H1 (cell line): ENCODE data around the gene NFKBIE. TPM values are rescaled to one million over a fixed set of nuclear protein-coding genes. Genes with fewer than 3 reads are reported as not detected.

Source experiments
- CTCF ChIA-PET: fragments of 300-600 bp; sonication (Branson Sonifier 250); formaldehyde crosslinking; loops from one replicate; lab custom pipeline; 2021; ENCODE audit not compliant: partially characterized antibody; lab: Charles Lee
- POLR2A ChIA-PET: fragments of 300-600 bp; sonication (Branson Sonifier 250); formaldehyde crosslinking; loops from one replicate; lab custom pipeline; 2021; ENCODE audit warnings: inconsistent platforms; ENCODE audit not compliant: partially characterized antibody; lab: Charles Lee
- DNase-seq, 2 experiments: peaks; one replicate each; pipeline versions ENCODE4 v3.0.0 to v3.0.0-alpha.2; 2010 to 2022; ENCODE audit warnings: low spot score in 2 of 2, low read depth in 1 of 2, mixed read lengths in 1 of 2
- FAIRE-seq: peaks from 2 replicates; lab custom pipeline; 2011; peaks lifted over from hg19 to GRCh38; lab: Jason Lieb, UNC
- H2AFZ ChIP-seq: 2 replicates; pipeline ENCODE4 v1.8.1; 2012; ENCODE audit warnings: low read length, inconsistent platforms
- H2AK5ac ChIP-seq: 2 replicates; pipeline ENCODE4 v1.6.1; 2013; ENCODE audit warnings: low read depth, low read length
- H2BK120ac ChIP-seq: replicated peaks from 2 replicates; pipeline ENCODE3; 2013; ENCODE audit warnings: low read depth, low read length, inconsistent platforms
- H2BK12ac ChIP-seq: 2 replicates; pipeline ENCODE4 v1.6.1; 2013; ENCODE audit warnings: low read depth, low read length
- H2BK15ac ChIP-seq: 2 replicates; pipeline ENCODE4 v1.6.1; 2013; ENCODE audit warnings: low read length
- H2BK20ac ChIP-seq: 2 replicates; pipeline ENCODE4 v1.6.1; 2013; ENCODE audit warnings: low read length
- H2BK5ac ChIP-seq: 2 replicates; pipeline ENCODE4 v1.6.1; 2013; ENCODE audit warnings: low read depth, low read length
- H3K14ac ChIP-seq: 2 replicates; pipeline ENCODE4 v1.6.1; 2013; ENCODE audit warnings: inconsistent platforms; ENCODE audit not compliant: insufficient read length
- H3K18ac ChIP-seq: 2 replicates; pipeline ENCODE4 v1.6.1; 2013; ENCODE audit warnings: low read length; ENCODE audit errors: extremely low read depth
- H3K23ac ChIP-seq: 2 replicates; pipeline ENCODE4 v1.6.1; 2013; ENCODE audit warnings: inconsistent platforms; ENCODE audit not compliant: insufficient read length
- H3K23me2 ChIP-seq: 2 replicates; pipeline ENCODE4 v1.6.1; 2013; ENCODE audit warnings: low read depth, low read length
- H3K27ac ChIP-seq: 2 replicates; pipeline ENCODE4 v1.6.1; 2011; ENCODE audit warnings: low read depth, low read length, inconsistent platforms
- H3K27me3 ChIP-seq, 4 experiments: replicated peaks in 1 of 4; 1 replicate in 1 of 4; 2 replicates in 3 of 4; pipeline versions ENCODE4 v1.6.1 to v1.8.1; 2011 to 2013; ENCODE audit warnings: low read length in 3 of 4, mild to moderate bottlenecking in 3 of 4, inconsistent platforms in 2 of 4, mixed read lengths in 2 of 4, moderate library complexity in 1 of 4; ENCODE audit not compliant: control insufficient read depth in 3 of 4, insufficient read depth in 3 of 4; ENCODE audit errors: extremely low read depth in 1 of 4
- H3K36me3 ChIP-seq, 4 experiments: 2 replicates each; pipeline versions ENCODE4 v1.6.1 to v1.8.1; 2011 to 2013; ENCODE audit warnings: mild to moderate bottlenecking in 4 of 4, low read length in 3 of 4, moderate library complexity in 2 of 4, control low read depth in 1 of 4, inconsistent platforms in 1 of 4; ENCODE audit not compliant: insufficient read depth in 4 of 4, control insufficient read depth in 2 of 4
- H3K4ac ChIP-seq: replicated peaks from 2 replicates; pipeline ENCODE3; 2013; ENCODE audit warnings: low read length, low read depth, mixed read lengths, inconsistent platforms; ENCODE audit not compliant: insufficient read length
- H3K4me1 ChIP-seq, 4 experiments: replicated peaks in 1 of 4; 1 replicate in 1 of 4; 2 replicates in 3 of 4; pipeline versions ENCODE4 v1.6.1 to v1.8.1; 2011 to 2013; ENCODE audit warnings: low read length in 3 of 4, inconsistent platforms in 2 of 4, mixed read lengths in 1 of 4; ENCODE audit not compliant: insufficient read depth in 4 of 4, control insufficient read depth in 3 of 4
- H3K4me2 ChIP-seq, 2 experiments: 2 replicates each; pipeline versions ENCODE4 v1.6.1 to v1.8.1; 2011 to 2013; ENCODE audit warnings: low read depth in 2 of 2, low read length in 2 of 2, control low read depth in 1 of 2, inconsistent platforms in 1 of 2, mild to moderate bottlenecking in 1 of 2; ENCODE audit not compliant: insufficient read depth in 1 of 2
- H3K4me3 ChIP-seq, 4 experiments: fragments of 200-600, 300-600 bp in 1 of 4; sonication (generic), shearing (Covaris generic), sonication (Bioruptor Twin) in 1 of 4; 2 replicates each; pipeline versions ENCODE4 v1.5.1 to v1.8.1; 2011 to 2016; ENCODE audit warnings: low read length in 4 of 4, low read depth in 3 of 4, control low read depth in 2 of 4, inconsistent platforms in 2 of 4, mild to moderate bottlenecking in 2 of 4, mixed read lengths in 1 of 4, moderate library complexity in 1 of 4; ENCODE audit not compliant: insufficient read depth in 2 of 4; ENCODE audit errors: extremely low read depth in 1 of 4
- H3K56ac ChIP-seq: replicated peaks from 2 replicates; pipeline ENCODE3; 2013; ENCODE audit warnings: low read depth, mild to moderate bottlenecking, mixed read lengths, low read length, inconsistent platforms; ENCODE audit not compliant: insufficient read length
- H3K79me1 ChIP-seq: 2 replicates; pipeline ENCODE4 v1.6.1; 2013; ENCODE audit warnings: low read depth, low read length, control low read depth
- H3K79me2 ChIP-seq, 2 experiments: 2 replicates each; pipeline versions ENCODE4 v1.6.1 to v1.8.1; 2012 to 2013; ENCODE audit warnings: low read length in 2 of 2, mild to moderate bottlenecking in 2 of 2, inconsistent platforms in 1 of 2; ENCODE audit not compliant: insufficient read depth in 2 of 2, control insufficient read depth in 1 of 2
- H3K9ac ChIP-seq, 4 experiments: replicated peaks in 1 of 4; 1 replicate in 1 of 4; 2 replicates in 3 of 4; pipeline versions ENCODE4 v1.6.1 to v1.8.1; 2011 to 2013; ENCODE audit warnings: low read depth in 3 of 4, low read length in 3 of 4, control low read depth in 2 of 4, mild to moderate bottlenecking in 2 of 4, moderate library complexity in 2 of 4, inconsistent platforms in 1 of 4; ENCODE audit errors: extremely low read depth in 1 of 4
- H3K9me3 ChIP-seq, 2 experiments: 2 replicates each; pipeline versions ENCODE4 v1.6.1 to v1.8.1; 2012 to 2013; ENCODE audit warnings: mild to moderate bottlenecking in 2 of 2, moderate library complexity in 2 of 2, control low read depth in 1 of 2, inconsistent platforms in 1 of 2, low read depth in 1 of 2, low read length in 1 of 2, mixed read lengths in 1 of 2; ENCODE audit not compliant: insufficient read depth in 2 of 2
- H4K20me1 ChIP-seq, 2 experiments: replicated peaks in 1 of 2; 2 replicates each; pipeline versions ENCODE3 to v1.8.1; 2011 to 2013; ENCODE audit warnings: inconsistent platforms in 2 of 2, low read length in 2 of 2, mild to moderate bottlenecking in 1 of 2; ENCODE audit not compliant: insufficient read depth in 2 of 2, control insufficient read depth in 1 of 2
- H4K5ac ChIP-seq: 2 replicates; pipeline ENCODE4 v1.6.1; 2013; ENCODE audit warnings: low read length, low read depth, mixed read lengths, inconsistent platforms; ENCODE audit not compliant: insufficient read length
- H4K8ac ChIP-seq: 2 replicates; pipeline ENCODE4 v1.8.0; 2013; ENCODE audit warnings: mild to moderate bottlenecking, moderate library complexity, low read length, inconsistent platforms; ENCODE audit not compliant: insufficient read depth; ENCODE audit errors: extremely low read depth
- H4K91ac ChIP-seq: replicated peaks from 2 replicates; pipeline ENCODE3; 2013; ENCODE audit warnings: low read length, mixed read lengths, inconsistent platforms; ENCODE audit not compliant: insufficient read length
- RNF2 ChIP-seq: fragments of 200-900, 300-1000 bp; sonication (generic); IDR thresholded peaks from 2 replicates; pipeline ENCODE4 v1.7.1; 2016; ENCODE audit warnings: borderline replicate concordance, low read depth, mild to moderate bottlenecking, antibody characterized with exemption, low read length; ENCODE audit not compliant: poor library complexity, severe bottlenecking; ENCODE audit errors: missing control alignments
- polyA plus RNA-seq, 7 experiments: library from polyadenylated mRNA; depleted of rRNA in 3 of 7; stranded (reverse) in 5 of 7; unstranded in 2 of 7; fragments of >200 nt in 5 of 7; fragments of 200-250 nt in 2 of 7; gene quantifications; 1 replicate in 5 of 7; 2 replicates in 1 of 7; 4 replicates in 1 of 7; pipeline versions ENCODE4 v1.2.1 to v1.2.3, GENCODE V29; 2011 to 2013; ENCODE audit warnings: missing spikeins in 2 of 7, mixed read lengths in 2 of 7
- total RNA-seq: library from RNA; stranded (reverse); fragmentation: NEBNext Ultra II Directional; extraction: Animal tissue kit (Norgen Biotek cat#: 25700); gene quantifications from 2 replicates; pipeline ENCODE4 v1.2.1, GENCODE V29; 2021

The NFKBIE gene
- total and polyA plus RNA-seq, 2 of the 8 experiments (the other 6 are each of a cell fraction or from before 2014, with no cell fraction given): 13.5 to 19.2 TPM

DNA sequence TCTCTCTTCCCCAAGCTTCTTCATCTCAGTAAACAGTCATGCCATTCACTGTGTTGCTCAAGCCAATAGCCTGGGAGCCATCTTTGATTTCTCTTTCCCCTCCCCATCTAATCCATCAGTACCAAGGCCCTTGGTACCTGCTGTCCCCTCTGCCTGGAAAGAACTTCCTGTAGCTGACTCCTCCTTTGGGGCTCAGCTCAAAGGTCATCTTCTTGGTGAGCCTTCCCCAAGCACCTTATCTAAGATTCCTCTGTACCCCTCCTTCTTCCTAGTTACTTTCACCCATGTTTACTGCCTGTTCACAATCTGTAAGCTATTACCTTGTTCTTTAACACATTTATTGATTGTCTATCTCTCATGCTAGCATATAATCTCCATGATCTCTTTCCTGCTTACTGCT lies 44.3 kb upstream of the NFKBIE start:
- Histone ChIP-seq H2BK20ac (no peak overlapping the region), H2BK12ac (no peak overlapping the region), H3K23ac (no peak overlapping the region), H2AK5ac (no peak overlapping the region), H3K27ac (no peak overlapping the region), H3K4me1 (peaks cover 0 to 9% (median 3%) of the 10 kb centered on the region in 4 experiments; a peak in 5 of 7 replicates), H3K27me3 (no peaks in the 10 kb centered on the region), H3K4ac (no peak overlapping the region), H4K91ac (no peak overlapping the region), H3K79me2 (peaks cover 0 to 13% of the 10 kb centered on the region in 2 experiments; a peak in 2 of 4 replicates), H2BK120ac (no peak overlapping the region), H4K20me1 (peaks cover 0 to 2% of the 10 kb centered on the region in 2 experiments), H3K4me2 (no peak overlapping the region), H3K36me3 (peaks cover 18 to 56% (median 49%) of the 10 kb centered on the region in 4 experiments), H3K9me3 (no peaks in the 10 kb centered on the region), H4K8ac (no peak overlapping the region), H2BK5ac (no peak overlapping the region), H3K4me3 (no peak overlapping the region), H2BK15ac (no peak overlapping the region), H3K23me2 (peaks cover 4% of the 10 kb centered on the region), H4K5ac (no peak overlapping the region), H3K18ac (no peak overlapping the region), H3K79me1 (peaks cover 3% of the 10 kb centered on the region; the same call in 1 of the 2 replicates), H3K9ac (no peak overlapping the region), H2AFZ (no peak overlapping the region), H3K56ac (no peak overlapping the region), H3K14ac (no peak overlapping the region)
- FAIRE-seq: no peak
- DNase-seq: no peak
- CTCF ChIA-PET: interaction anchor here (1.0 to 13.9 kb wide), 7 partner anchors 8 to 39 kb away, joined by 3 to 330 read pairs (median 5); partner anchors contain the start of genes NFKBIE and TMEM151B
- POLR2A ChIA-PET: interaction anchor here (0.7 to 6.9 kb wide), 10 partner anchors 9 to 63 kb away, joined by 3 to 81 read pairs (median 4); no protein-coding TSS in a partner anchor
- no peak for TF ChIP-seq RNF2
